Thoracic aorta (tissue), 2 donors: ENCODE measurements around the gene SCAPER. TPM values are rescaled to one million over a fixed set of nuclear protein-coding genes. Genes with fewer than 3 reads are reported as not detected.
A peak's percentile ranks its signal among the peaks of the same experiment; 100 is the strongest.

Experiments
- ATAC-seq: fragments of 150-250 bp; one replicate; pipeline ENCODE4 v1.8.0; 2017; ENCODE audit warnings: low read depth; ENCODE audit not compliant: insufficient number of reproducible peaks, low FRiP score
- DNase-seq: peaks from one replicate; pipeline ENCODE4 v3.0.0-alpha.2; 2020; ENCODE audit warnings: low spot score
- H3K27ac ChIP-seq, 2 donors: fragments of 200-600 bp; sonication (generic); 1 replicate in 1 of 2; 2 replicates in 1 of 2; pipeline ENCODE4 v1.5.1; 2016; ENCODE audit warnings: mild to moderate bottlenecking in 2 of 2, moderate library complexity in 2 of 2
- H3K27me3 ChIP-seq: fragments of 200-600 bp; sonication (generic); replicated peaks from 2 replicates; pipeline ENCODE4 v1.6.0; 2016; ENCODE audit warnings: mild to moderate bottlenecking; ENCODE audit not compliant: insufficient read depth
- H3K36me3 ChIP-seq: fragments of 200-600 bp; sonication (generic); one replicate; pipeline ENCODE4 v1.5.1; 2016
- H3K4me1 ChIP-seq, 2 donors: fragments of 200-600 bp; sonication (generic); 1 replicate in 1 of 2; 2 replicates in 1 of 2; pipeline versions ENCODE4 v1.5.1 to v1.6.0; 2016; ENCODE audit warnings: low read depth in 2 of 2, mild to moderate bottlenecking in 1 of 2; ENCODE audit not compliant: control insufficient read depth in 1 of 2
- H3K4me3 ChIP-seq: fragments of 200-600 bp; sonication (generic); 2 replicates; pipeline ENCODE4 v1.5.1; 2016; ENCODE audit warnings: mild to moderate bottlenecking
- H3K9me3 ChIP-seq: fragments of 200-600 bp; sonication (generic); 2 replicates; pipeline ENCODE4 v1.5.1; 2016
- CTCF ChIP-seq: fragments of 200-600 bp; sonication (generic); IDR thresholded peaks from one replicate; pipeline ENCODE4 v1.5.1; 2019; ENCODE audit warnings: antibody characterized with exemption
- total RNA-seq, 2 donors: library from RNA; depleted of rRNA; stranded (reverse); fragments of >200 nt; gene quantifications; one replicate each; pipeline versions ENCODE4 v1.1.0 to v1.2.3, GENCODE V29; 2016

Gene SCAPER
- total RNA-seq, 2 donors from 2014 or later: 29.6 to 65.0 TPM

DNA sequence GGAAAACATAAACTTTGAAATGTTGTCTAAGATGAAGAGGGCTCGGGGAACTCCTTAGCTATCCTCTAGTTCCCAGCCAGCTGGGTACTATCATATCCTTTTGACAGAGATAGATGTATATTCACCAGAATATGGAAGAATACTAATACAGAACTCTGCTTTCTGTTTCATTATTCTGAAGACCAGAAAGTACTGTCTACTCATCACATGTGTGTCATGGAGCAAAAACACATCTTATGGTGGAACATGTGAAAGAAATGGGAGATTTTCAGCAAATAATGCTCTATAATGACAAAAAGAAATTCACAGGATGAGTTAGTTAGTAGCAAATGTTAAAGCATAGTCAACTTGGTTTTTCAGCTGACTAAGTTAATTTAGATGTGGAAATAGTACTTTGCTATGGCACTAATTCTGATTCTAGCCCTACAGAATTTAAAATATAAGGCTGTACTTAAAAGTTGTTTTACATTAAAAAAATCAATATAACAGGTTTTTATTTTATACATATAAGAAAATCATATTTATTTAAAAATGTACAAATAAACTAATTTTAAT is 552.0 kb downstream of the SCAPER start:
- H3K27me3 ChIP-seq: peaks cover under 1% of the 10 kb centered on the region
- no peaks in the 10 kb centered on the region for H3K9me3 ChIP-seq
- no peak overlapping the region for H3K27ac ChIP-seq
- DNase-seq (no peak), ATAC-seq (no peak)
- H3K36me3 ChIP-seq: peaks cover 3% of the 10 kb centered on the region
- H3K4me3 ChIP-seq: no peak overlapping the region
- no peaks in the 10 kb centered on the region for H3K4me1 ChIP-seq
- no peak for TF ChIP-seq CTCF

GRCh38 chr15:76349301-76350070 is 555.7 kb downstream of the SCAPER start:
- DNase-seq: no peak
- no peak overlapping the region for H3K27ac ChIP-seq

DNA sequence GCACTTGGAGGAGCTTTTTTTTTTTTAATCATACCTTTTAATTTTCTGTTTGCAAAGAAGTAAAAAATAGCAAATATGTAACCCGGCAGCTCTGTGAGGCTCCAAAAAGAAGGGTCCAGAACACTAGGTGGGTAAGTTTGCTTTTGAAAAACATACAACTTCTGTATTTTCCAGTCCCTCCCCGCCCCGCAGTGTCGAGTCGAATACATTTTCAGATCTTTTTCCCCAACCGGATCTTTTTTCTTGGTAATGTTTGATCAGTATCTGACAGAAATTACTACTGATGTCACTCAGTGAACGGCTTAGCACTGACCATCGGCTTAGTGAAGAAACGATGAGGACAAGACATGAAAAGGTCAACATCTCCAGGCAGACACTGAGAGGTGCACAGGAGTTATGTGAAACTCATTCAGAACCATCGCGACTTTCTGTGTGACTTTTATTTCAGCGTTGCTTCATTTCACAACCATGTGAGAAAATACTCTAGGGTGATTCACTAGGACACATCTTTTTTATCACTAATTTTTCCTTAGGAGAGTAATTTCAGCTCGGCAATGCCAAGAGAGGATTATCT is 557.6 kb downstream of the SCAPER start:
- no peak overlapping the region for H3K27ac ChIP-seq
- H3K27me3 ChIP-seq: peaks cover 43% of the 10 kb centered on the region
- no peak for TF ChIP-seq CTCF
- peak overlapping the region; percentile 68 for H3K4me3 ChIP-seq
- no peaks in the 10 kb centered on the region for H3K36me3 ChIP-seq
- peaks cover 13 to 24% of the 10 kb centered on the region in 2 donors for H3K4me1 ChIP-seq
- no peaks in the 10 kb centered on the region for H3K9me3 ChIP-seq
- no peak for DNase-seq
- no peak for ATAC-seq

More at GRCh38 chr15:76349301-76350070, 555.7 kb downstream of the SCAPER start:
- no peak for TF ChIP-seq CTCF
- no peak overlapping the region for H3K4me3 ChIP-seq
- H3K36me3 ChIP-seq: peaks cover 1% of the 10 kb centered on the region
- H3K4me1 ChIP-seq: peaks cover 13 to 18% of the 10 kb centered on the region in 2 donors
- ATAC-seq: no peak
- H3K9me3 ChIP-seq: no peaks in the 10 kb centered on the region
- peaks cover 25% of the 10 kb centered on the region for H3K27me3 ChIP-seq

DNA sequence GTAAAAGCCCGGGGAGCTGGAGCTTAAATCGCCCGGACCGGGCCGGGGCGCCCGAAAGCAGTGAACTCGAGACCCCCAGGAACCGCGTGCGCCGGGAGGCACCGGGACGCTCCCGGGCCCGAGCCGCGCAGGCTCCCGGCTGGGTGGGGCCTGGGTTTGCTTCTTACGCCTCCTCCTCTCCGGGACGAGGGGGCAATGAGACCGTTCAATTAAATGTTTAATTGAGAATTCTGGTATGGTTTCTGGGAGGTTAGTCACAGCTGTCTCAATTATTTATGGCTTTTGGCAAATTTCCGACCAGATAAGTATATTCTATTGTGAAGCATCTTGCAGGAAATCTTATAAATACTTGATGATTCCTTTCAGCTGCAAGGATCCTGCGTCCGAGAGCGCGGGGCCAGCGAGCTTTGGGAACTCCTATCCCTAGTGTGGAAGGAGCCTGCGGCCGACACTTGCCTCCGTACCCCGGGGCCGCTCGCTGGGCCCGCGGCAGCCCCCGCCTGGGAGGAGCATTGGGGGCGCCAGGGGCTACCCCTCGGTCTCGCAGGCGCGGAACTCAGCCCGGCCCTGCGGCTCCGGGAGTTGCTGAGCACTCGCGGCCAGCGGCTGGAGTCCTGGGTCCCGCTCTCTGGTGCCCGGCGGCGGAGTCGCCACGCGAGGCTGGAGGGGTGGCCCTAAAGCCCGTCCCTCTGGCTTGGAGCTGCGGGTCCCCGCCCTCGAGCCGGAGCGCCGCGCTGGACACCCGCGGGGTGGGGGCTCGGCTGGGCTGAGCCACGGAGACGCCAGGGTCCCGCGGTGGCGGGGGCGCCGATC is 558.3 kb downstream of the SCAPER start:
- peak overlapping the region; percentile 68 for H3K4me3 ChIP-seq
- DNase-seq (no peak), ATAC-seq (no peak)
- H3K4me1 ChIP-seq: peaks cover 13 to 31% of the 10 kb centered on the region in 2 donors
- peaks cover 44% of the 10 kb centered on the region for H3K27me3 ChIP-seq
- no peaks in the 10 kb centered on the region for H3K9me3 ChIP-seq
- TF ChIP-seq CTCF: no peak
- H3K36me3 ChIP-seq: no peaks in the 10 kb centered on the region
- no peak overlapping the region for H3K27ac ChIP-seq
